Endothelial cell of umbilical vein (primary cell): ENCODE measurements around the gene EMP3. TPM values are rescaled to one million over a fixed set of nuclear protein-coding genes. Genes with fewer than 3 reads are reported as not detected.
"Not testable (repeated sequence)": the region's sequence is repeated elsewhere in the genome, so short reads cannot be mapped to it uniquely, and the experiment has no call there.

Experiments used
- BruUV-seq: library from RNA; stranded (reverse); fragments of 400-500 nt; replicated peaks from 2 replicates; lab custom pipeline; 2021; lab: Mats Ljungman, UMichigan
- CTCF ChIA-PET: fragments of 300-600, 350-600 bp; sonication (Branson Sonifier 250); formaldehyde crosslinking; loops from one replicate; lab custom pipeline; 2021; ENCODE audit warnings: antibody characterized with exemption, inconsistent platforms; lab: Charles Lee
- POLR2A ChIA-PET: fragments of 300-600, 350-600 bp; sonication (Branson Sonifier 250); formaldehyde crosslinking; loops from one replicate; lab custom pipeline; 2021; ENCODE audit warnings: antibody characterized with exemption, inconsistent platforms; lab: Charles Lee
- DNase-seq: peaks from one replicate; pipeline ENCODE4 v3.0.0-alpha.2; 2011; ENCODE audit warnings: low read depth, low spot score
- FAIRE-seq: peaks from 2 replicates; lab custom pipeline; 2011; peaks lifted over from hg19 to GRCh38; lab: Jason Lieb, UNC
- H2AFZ ChIP-seq: 2 replicates; pipeline ENCODE4 v1.6.0; 2012; ENCODE audit warnings: low read depth, low read length, control low read depth, inconsistent platforms
- H3K27ac ChIP-seq: 2 replicates; pipeline ENCODE4 v1.5.1; 2011; ENCODE audit warnings: low read depth, mild to moderate bottlenecking, control low read depth, low read length, moderate library complexity; ENCODE audit not compliant: insufficient read depth
- H3K27me3 ChIP-seq, 2 experiments: 2 replicates each; pipeline versions ENCODE4 v1.6.0 to v1.6.1; 2011; ENCODE audit warnings: low read length in 2 of 2, mixed read lengths in 1 of 2; ENCODE audit not compliant: control insufficient read depth in 2 of 2, insufficient read depth in 2 of 2
- H3K36me3 ChIP-seq, 2 experiments: 2 replicates in 1 of 2; 3 replicates in 1 of 2; pipeline ENCODE4 v1.5.1; 2011; ENCODE audit warnings: low read length in 2 of 2, mild to moderate bottlenecking in 1 of 2, moderate library complexity in 1 of 2; ENCODE audit not compliant: control insufficient read depth in 2 of 2, insufficient read depth in 2 of 2; ENCODE audit errors: extremely low read depth in 1 of 2
- H3K4me1 ChIP-seq: 3 replicates; pipeline ENCODE4 v1.5.1; 2011; ENCODE audit warnings: mild to moderate bottlenecking, low read length; ENCODE audit not compliant: control insufficient read depth, insufficient read depth; ENCODE audit errors: extremely low read depth
- H3K4me2 ChIP-seq: 2 replicates; pipeline ENCODE4 v1.6.1; 2011; ENCODE audit warnings: low read length, control low read depth, mixed read lengths; ENCODE audit not compliant: insufficient read depth
- H3K4me3 ChIP-seq, 3 experiments: fragments of 200-600 bp in 1 of 3; sonication (generic), shearing (Covaris generic) in 1 of 3; replicated peaks in 1 of 3; 2 replicates each; pipeline ENCODE4 v1.5.1; 2011 to 2016; ENCODE audit warnings: control low read depth in 3 of 3, low read length in 3 of 3, mild to moderate bottlenecking in 2 of 3, inconsistent platforms in 1 of 3, low read depth in 1 of 3, moderate library complexity in 1 of 3; ENCODE audit not compliant: insufficient read depth in 1 of 3
- H3K79me2 ChIP-seq: 2 replicates; pipeline ENCODE4 v1.6.0; 2012; ENCODE audit warnings: low read length, inconsistent platforms; ENCODE audit not compliant: control insufficient read depth, insufficient read depth
- H3K9ac ChIP-seq: replicated peaks from 2 replicates; pipeline ENCODE3; 2011; ENCODE audit warnings: low read length, control low read depth; ENCODE audit not compliant: insufficient read depth; ENCODE audit errors: extremely low read depth
- H3K9me1 ChIP-seq: replicated peaks from 3 replicates; pipeline ENCODE4 v1.6.0; 2011; ENCODE audit warnings: mild to moderate bottlenecking, low read length; ENCODE audit not compliant: control insufficient read depth, insufficient read depth; ENCODE audit errors: extremely low read depth
- H3K9me3 ChIP-seq: replicated peaks from 2 replicates; pipeline ENCODE4 v1.5.1; 2012; ENCODE audit warnings: low read length, inconsistent platforms; ENCODE audit not compliant: control insufficient read depth, insufficient read depth
- H4K20me1 ChIP-seq: replicated peaks from 2 replicates; pipeline ENCODE3; 2011; ENCODE audit warnings: mild to moderate bottlenecking, low read length; ENCODE audit not compliant: control insufficient read depth, insufficient read depth; ENCODE audit errors: extremely low read depth
- EZH2 ChIP-seq: IDR thresholded peaks from 2 replicates; pipeline ENCODE4 v1.6.1; 2012; ENCODE audit warnings: borderline replicate concordance, low read depth, mild to moderate bottlenecking, moderate library complexity, low read length, inconsistent platforms; ENCODE audit not compliant: severe bottlenecking
- FOS ChIP-seq: IDR thresholded peaks from 2 replicates; pipeline ENCODE4 v1.6.1; 2011; ENCODE audit warnings: mild to moderate bottlenecking, low read length, moderate library complexity, borderline replicate concordance; ENCODE audit not compliant: insufficient read depth
- JUN ChIP-seq: IDR thresholded peaks from 2 replicates; pipeline ENCODE4 v1.6.1; 2011; ENCODE audit warnings: borderline replicate concordance, low read depth; ENCODE audit not compliant: insufficient read length, insufficient read depth
- MAX ChIP-seq: IDR thresholded peaks from 2 replicates; pipeline ENCODE4 v1.6.1; 2011; ENCODE audit not compliant: insufficient read depth, insufficient read length
- MYC ChIP-seq: IDR thresholded peaks from one replicate; pipeline ENCODE4 v1.6.1; 2011; ENCODE audit warnings: mild to moderate bottlenecking, low read depth, low read length
- POLR2A ChIP-seq: IDR thresholded peaks from 2 replicates; pipeline ENCODE4 v1.6.1; 2012; ENCODE audit warnings: low read depth, mild to moderate bottlenecking, control low read depth, low read length
- POLR2AphosphoS5 ChIP-seq: IDR thresholded peaks from 2 replicates; pipeline ENCODE4 v1.6.1; 2012; ENCODE audit warnings: low read depth, mild to moderate bottlenecking, control low read depth, low read length, moderate library complexity; ENCODE audit not compliant: insufficient read depth
- dilution Hi-C: fragments of 300-500 bp; cut with MboI; formaldehyde crosslinking; loops from one replicate; pipeline ENCODE4 v1.15.0; 2019; ENCODE audit warnings: low sequenced_read_pairs; ENCODE audit not compliant: extremely low pct_ligation_motif_present
- intact Hi-C: fragments of 100-400 bp; cut with micrococcal nuclease; formaldehyde crosslinking; loops from one replicate; pipeline ENCODE4 v1.10.0; 2022
- polyA plus RNA-seq, 4 experiments: library from polyadenylated mRNA; depleted of rRNA in 3 of 4; stranded (reverse) in 3 of 4; unstranded in 1 of 4; fragments of >200 nt; gene quantifications; 2 replicates each; pipeline versions ENCODE4 v1.2.1 to v1.2.3, GENCODE V29; 2011 to 2012; ENCODE audit warnings: missing spikeins in 1 of 4
- total RNA-seq: library from RNA; stranded (reverse); gene quantifications from 2 replicates; pipeline ENCODE4 v1.2.3, GENCODE V29; 2021
- TF ChIP-seq, protein P1 (sequence below), 2 donors: IDR thresholded peaks; 1 replicate in 1 of 2; 2 replicates in 1 of 2; pipeline ENCODE4 v1.5.1; 2011; ENCODE audit warnings: low read length in 2 of 2, mild to moderate bottlenecking in 2 of 2, moderate library complexity in 2 of 2, control low read depth in 1 of 2, inconsistent platforms in 1 of 2, low read depth in 1 of 2; ENCODE audit not compliant: insufficient read depth in 1 of 2; ENCODE audit errors: extremely low read depth in 1 of 2

EMP3 gene
- total and polyA plus RNA-seq, 2 donors (not counting 3 experiments of a cell fraction or from before 2014, with no cell fraction given) = 127 to 406 TPM

GRCh38 chr19:48315712-48316111 is 9.6 kb upstream of the EMP3 start:
- BruUV-seq = no TSS peak
- H3K4me1 ChIP-seq = peaks cover 12% of the 10 kb centered on the region
- no peaks in the 10 kb centered on the region for H3K9me3 ChIP-seq
- TF ChIP-seq EZH2 (no peak), JUN (no peak), MYC (no peak), POLR2A (no peak), FOS (no peak), MAX (no peak), POLR2AphosphoS5 (no peak)
- TF ChIP-seq, protein P1, sequence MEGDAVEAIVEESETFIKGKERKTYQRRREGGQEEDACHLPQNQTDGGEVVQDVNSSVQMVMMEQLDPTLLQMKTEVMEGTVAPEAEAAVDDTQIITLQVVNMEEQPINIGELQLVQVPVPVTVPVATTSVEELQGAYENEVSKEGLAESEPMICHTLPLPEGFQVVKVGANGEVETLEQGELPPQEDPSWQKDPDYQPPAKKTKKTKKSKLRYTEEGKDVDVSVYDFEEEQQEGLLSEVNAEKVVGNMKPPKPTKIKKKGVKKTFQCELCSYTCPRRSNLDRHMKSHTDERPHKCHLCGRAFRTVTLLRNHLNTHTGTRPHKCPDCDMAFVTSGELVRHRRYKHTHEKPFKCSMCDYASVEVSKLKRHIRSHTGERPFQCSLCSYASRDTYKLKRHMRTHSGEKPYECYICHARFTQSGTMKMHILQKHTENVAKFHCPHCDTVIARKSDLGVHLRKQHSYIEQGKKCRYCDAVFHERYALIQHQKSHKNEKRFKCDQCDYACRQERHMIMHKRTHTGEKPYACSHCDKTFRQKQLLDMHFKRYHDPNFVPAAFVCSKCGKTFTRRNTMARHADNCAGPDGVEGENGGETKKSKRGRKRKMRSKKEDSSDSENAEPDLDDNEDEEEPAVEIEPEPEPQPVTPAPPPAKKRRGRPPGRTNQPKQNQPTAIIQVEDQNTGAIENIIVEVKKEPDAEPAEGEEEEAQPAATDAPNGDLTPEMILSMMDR (IDR thresholded peaks at IDR 0.05; ENCODE audit: extremely low read depth in 1 of 2, insufficient read depth in 1 of 2, low read depth in 1 of 2, low read length in 2 of 2) = no peak
- ChIA-PET CTCF (interaction anchor here (1.9 to 12.8 kb wide), 2 partner anchors 19 to 268 kb away, joined by 16 to 486 read pairs; no protein-coding TSS in a partner anchor), POLR2A (no interaction called here)
- no peaks in the 10 kb centered on the region for H4K20me1 ChIP-seq
- H3K9me1 ChIP-seq = no peaks in the 10 kb centered on the region
- H3K4me3 ChIP-seq = no peak overlapping the region
- intact Hi-C loops = no loop called here
- H3K27ac ChIP-seq = no peak overlapping the region
- H3K36me3 ChIP-seq = no peaks in the 10 kb centered on the region
- no peak overlapping the region for H3K4me2 ChIP-seq
- no peak overlapping the region for H3K9ac ChIP-seq
- FAIRE-seq (no peak), DNase-seq (no peak)
- dilution Hi-C loops = no loop called here
- no peaks in the 10 kb centered on the region for H3K27me3 ChIP-seq
- H3K79me2 ChIP-seq = no peaks in the 10 kb centered on the region
- no peak overlapping the region for H2AFZ ChIP-seq

DNA sequence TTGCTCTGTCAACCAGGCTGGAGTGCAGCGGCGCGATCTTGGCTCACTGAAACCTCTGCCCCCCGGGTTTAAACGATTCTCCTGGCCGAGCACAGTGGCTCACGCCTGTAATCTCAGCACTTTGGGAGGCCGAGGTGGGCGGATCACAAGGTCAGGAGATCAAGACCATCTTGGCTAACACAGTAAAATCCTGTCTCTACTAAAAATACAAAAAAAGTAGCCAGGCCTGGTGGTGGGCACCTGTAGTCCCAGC is 7.7 kb upstream of the EMP3 start:
- intact Hi-C loops, H3K9ac ChIP-seq, H3K79me2 ChIP-seq, H3K36me3 ChIP-seq, H3K4me3 ChIP-seq, dilution Hi-C loops, H3K4me2 ChIP-seq, DNase-seq, H3K9me3 ChIP-seq, H4K20me1 ChIP-seq, H3K9me1 ChIP-seq, H2AFZ ChIP-seq, FAIRE-seq, H3K27me3 ChIP-seq, BruUV-seq: not testable (repeated sequence)
- ChIA-PET POLR2A (interaction anchor here (1.2 to 1.4 kb wide), 2 partner anchors 15 to 16 kb away, joined by 3 to 6 read pairs; no protein-coding TSS in a partner anchor), CTCF (interaction anchor here (1.1 to 12.8 kb wide), 4 partner anchors 18 to 188 kb away, joined by 3 to 486 read pairs (median 9); partner anchors contain the start of gene KDELR1)
- Histone ChIP-seq H3K27ac (peak overlapping the region; percentile 54), H3K4me1 (peaks cover 15% of the 10 kb centered on the region)
